MM.1S (cell line): Measurements from ENCODE around the gene UNC13C.

Experiments
- CTCF ChIP-seq: fragments of 300-600 bp; sonication (generic); IDR thresholded peaks from 2 replicates; pipeline ENCODE4 v1.5.1; 2016; ENCODE audit warnings: antibody characterized with exemption, low read length, mixed read lengths
- EZH2 ChIP-seq: fragments of 300-600 bp; sonication (generic); optimal IDR thresholded peaks from 2 replicates; pipeline ENCODE3; 2017; ENCODE audit warnings: low read depth, mild to moderate bottlenecking, antibody characterized with exemption, low read length, mixed read lengths
- EZH2phosphoT487 ChIP-seq: fragments of 300-600 bp; sonication (generic); IDR thresholded peaks from 2 replicates; pipeline ENCODE4 v1.6.1; 2018; ENCODE audit warnings: antibody characterized with exemption, low read length

GRCh38 chr15:54149115-54149531 is 170.9 kb downstream of the UNC13C start:
- TF ChIP-seq CTCF: no peak
- TF ChIP-seq EZH2phosphoT487: no peak
- no peak for TF ChIP-seq EZH2
